ENCODE results near the gene MAPKAP1.

Gene MAPKAP1

GRCh38 chr9:125679597-125680189, 27.3 kb downstream of the MAPKAP1 start:
- H4K20me1 ChIP-seq (ENCODE audit: insufficient read depth, low read length) = peaks cover 5% of the 10 kb centered on the region; the same call in 1 of the 2 replicates
- H3K79me2 ChIP-seq (ENCODE audit: insufficient read depth, low read length) = peaks cover 43% of the 10 kb centered on the region
- DNase-seq (no peak), ATAC-seq (ENCODE audit: insufficient read depth, low read depth) (no peak)
- no peak overlapping the region for H3K9ac ChIP-seq (ENCODE audit: low read depth, low read length)
- H3K4me2 ChIP-seq (ENCODE audit: insufficient read depth, low read length) = no peak overlapping the region
- H3K36me3 ChIP-seq (ENCODE audit: insufficient read depth, low read length) = peaks cover 1% of the 10 kb centered on the region; the same call in 1 of the 2 replicates
- H2AFZ ChIP-seq (ENCODE audit: low read depth, low read length) = no peak overlapping the region
- H3K9me3 ChIP-seq (ENCODE audit: insufficient read depth, low read length, severe bottlenecking) = no peaks in the 10 kb centered on the region
- no peak overlapping the region for H3K27ac ChIP-seq (ENCODE audit: low read length)
- no peak overlapping the region for H3K4me3 ChIP-seq (ENCODE audit: low read depth in 1 of 2, low read length in 2 of 2)
- TF ChIP-seq CTCF (IDR thresholded peaks at IDR 0.05; ENCODE audit: borderline replicate concordance, extremely low read depth, low read length, poor library complexity, severe bottlenecking) (no peak), EZH2 (IDR thresholded peaks at IDR 0.05; ENCODE audit: borderline replicate concordance, low read depth, low read length, severe bottlenecking) (no peak)
- H3K4me1 ChIP-seq (ENCODE audit: insufficient read depth, low read length) = no peaks in the 10 kb centered on the region
- no peaks in the 10 kb centered on the region for H3K27me3 ChIP-seq (ENCODE audit: insufficient read depth, low read length, poor library complexity)

GRCh38 chr9:125674981-125675973, 31.7 kb downstream of the MAPKAP1 start:
- ATAC-seq (ENCODE audit: insufficient read depth, low read depth) (no peak), DNase-seq (no peak)
- Histone ChIP-seq H3K9ac (ENCODE audit: low read depth, low read length) (no peak overlapping the region), H3K4me3 (ENCODE audit: low read depth in 1 of 2, low read length in 2 of 2) (no peak overlapping the region), H3K27ac (ENCODE audit: low read length) (no peak overlapping the region), H3K4me2 (ENCODE audit: insufficient read depth, low read length) (no peak overlapping the region), H3K27me3 (ENCODE audit: insufficient read depth, low read length, poor library complexity) (no peaks in the 10 kb centered on the region), H3K79me2 (ENCODE audit: insufficient read depth, low read length) (peaks cover 21% of the 10 kb centered on the region), H3K4me1 (ENCODE audit: insufficient read depth, low read length) (no peaks in the 10 kb centered on the region), H3K36me3 (ENCODE audit: insufficient read depth, low read length) (peaks cover 11% of the 10 kb centered on the region; the same call in 1 of the 2 replicates), H3K9me3 (ENCODE audit: insufficient read depth, low read length, severe bottlenecking) (no peaks in the 10 kb centered on the region), H4K20me1 (ENCODE audit: insufficient read depth, low read length) (no peaks in the 10 kb centered on the region; the same call in 1 of the 2 replicates), H2AFZ (ENCODE audit: low read depth, low read length) (no peak overlapping the region)
- TF ChIP-seq EZH2 (IDR thresholded peaks at IDR 0.05; ENCODE audit: borderline replicate concordance, low read depth, low read length, severe bottlenecking) (no peak), CTCF (IDR thresholded peaks at IDR 0.05; ENCODE audit: borderline replicate concordance, extremely low read depth, low read length, poor library complexity, severe bottlenecking) (no peak)

- Histone ChIP-seq H4K20me1 (ENCODE audit: insufficient read depth, low read length) (no peaks in the 10 kb centered on the region; the same call in 1 of the 2 replicates), H3K9ac (ENCODE audit: low read depth, low read length) (no peak overlapping the region), H2AFZ (ENCODE audit: low read depth, low read length) (no peak overlapping the region), H3K4me1 (ENCODE audit: insufficient read depth, low read length) (no peaks in the 10 kb centered on the region), H3K9me3 (ENCODE audit: insufficient read depth, low read length, severe bottlenecking) (no peaks in the 10 kb centered on the region), H3K27ac (ENCODE audit: low read length) (no peak overlapping the region), H3K36me3 (ENCODE audit: insufficient read depth, low read length) (peaks cover 11% of the 10 kb centered on the region; the same call in 1 of the 2 replicates), H3K27me3 (ENCODE audit: insufficient read depth, low read length, poor library complexity) (no peaks in the 10 kb centered on the region), H3K4me3 (ENCODE audit: low read depth in 1 of 2, low read length in 2 of 2) (no peak overlapping the region), H3K4me2 (ENCODE audit: insufficient read depth, low read length) (no peak overlapping the region), H3K79me2 (ENCODE audit: insufficient read depth, low read length) (peaks cover 8% of the 10 kb centered on the region; the same call in 1 of the 2 replicates)
- ATAC-seq (ENCODE audit: insufficient read depth, low read depth) (no peak), DNase-seq (no peak)
- TF ChIP-seq CTCF (IDR thresholded peaks at IDR 0.05; ENCODE audit: borderline replicate concordance, extremely low read depth, low read length, poor library complexity, severe bottlenecking) (no peak), EZH2 (IDR thresholded peaks at IDR 0.05; ENCODE audit: borderline replicate concordance, low read depth, low read length, severe bottlenecking) (no peak)
These were observed 34.1 kb downstream of the MAPKAP1 start for GRCh38 chr9:125672876-125673275.

Measured in DND-41 (cell line).